ENCODE measurements around the gene GAB2.

GAB2 gene

DNA sequence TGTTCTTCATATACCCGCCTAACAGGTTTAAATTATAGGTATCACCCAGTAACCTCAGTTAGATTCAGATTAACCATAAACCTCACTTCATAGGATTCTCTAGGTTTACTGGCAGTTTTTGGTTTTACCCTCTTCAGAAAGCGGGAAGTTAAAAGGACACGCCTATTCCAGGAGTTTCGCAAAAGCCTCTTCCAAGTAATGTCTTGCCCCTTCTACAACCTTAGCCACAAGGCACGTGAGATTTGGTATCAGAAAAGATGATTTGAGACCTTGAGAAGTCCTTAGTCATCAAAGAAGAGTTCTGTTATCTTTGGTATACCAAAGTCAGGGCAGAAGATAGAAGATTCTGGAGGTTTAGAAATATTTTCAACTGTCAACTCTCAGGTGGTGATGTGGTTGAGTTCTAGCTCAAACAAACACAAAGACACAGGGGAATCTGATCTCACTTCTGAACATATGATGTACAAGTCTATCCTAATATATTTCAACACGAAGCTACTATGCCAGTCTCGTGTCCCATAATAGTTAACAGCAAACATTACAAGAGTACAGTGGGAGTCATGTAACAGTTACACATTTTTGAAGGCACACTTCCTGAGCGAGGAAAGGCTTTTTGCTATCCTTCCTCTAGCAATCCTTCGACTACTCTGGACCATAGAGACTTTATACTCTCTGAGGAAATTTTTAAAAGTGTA lies 125.4 kb downstream of the GAB2 start:
- DNase-seq, result no peak
- no peak overlapping the region for H3K27ac ChIP-seq (ENCODE audit: insufficient read depth, low read length, poor library complexity, severe bottlenecking)
- H3K4me3 ChIP-seq (ENCODE audit: insufficient read depth, low read depth, low read length, poor library complexity, severe bottlenecking), result no peak overlapping the region
- H3K4me1 ChIP-seq (ENCODE audit: control insufficient read depth, insufficient read depth, low read length, poor library complexity, severe bottlenecking), result peaks cover 4% of the 10 kb centered on the region
- no peaks in the 10 kb centered on the region for H3K36me3 ChIP-seq (ENCODE audit: control insufficient read depth, insufficient read depth, low read length)
- H3K9me3 ChIP-seq (ENCODE audit: control insufficient read depth, low read length), result no peaks in the 10 kb centered on the region
- H3K27me3 ChIP-seq (replicated peaks; ENCODE audit: control insufficient read depth, insufficient read depth, low read length, poor library complexity, severe bottlenecking), result no peaks in the 10 kb centered on the region

DNA sequence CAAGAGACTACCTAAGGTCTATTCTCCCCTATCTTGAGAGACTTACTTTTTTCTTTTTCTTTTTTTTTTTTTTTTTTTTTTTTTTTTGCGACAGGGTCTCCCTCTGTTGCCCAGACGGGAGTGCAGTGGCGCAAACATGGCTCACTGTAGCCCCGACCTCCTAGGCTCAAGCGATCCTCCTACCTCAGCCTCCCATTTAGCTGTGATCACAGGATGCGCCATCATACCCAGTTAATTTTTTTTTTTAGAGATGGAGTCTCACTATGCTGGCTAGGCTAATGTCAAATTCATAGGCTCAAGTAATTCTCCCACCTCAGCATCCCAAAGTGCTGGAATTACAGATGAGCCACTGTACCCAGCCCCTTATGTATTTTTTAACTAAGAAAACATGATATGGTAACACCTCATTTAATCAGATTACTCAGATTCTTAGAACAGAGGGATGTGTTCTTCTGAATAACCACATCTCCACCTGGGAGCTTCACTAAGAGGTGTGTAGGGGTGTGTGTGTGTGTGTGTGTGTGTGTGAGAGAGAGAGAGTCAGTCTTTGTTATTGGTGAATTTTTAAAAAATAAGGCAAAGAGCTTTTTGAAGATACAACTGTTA lies 126.0 kb downstream of the GAB2 start:
- no peaks in the 10 kb centered on the region for H3K9me3 ChIP-seq (ENCODE audit: control insufficient read depth, low read length)
- no peak overlapping the region for H3K4me3 ChIP-seq (ENCODE audit: insufficient read depth, low read depth, low read length, poor library complexity, severe bottlenecking)
- H3K36me3 ChIP-seq (ENCODE audit: control insufficient read depth, insufficient read depth, low read length), result no peaks in the 10 kb centered on the region
- DNase-seq, result no peak
- H3K4me1 ChIP-seq (ENCODE audit: control insufficient read depth, insufficient read depth, low read length, poor library complexity, severe bottlenecking), result peaks cover 4% of the 10 kb centered on the region
- H3K27ac ChIP-seq (ENCODE audit: insufficient read depth, low read length, poor library complexity, severe bottlenecking), result no peak overlapping the region
- H3K27me3 ChIP-seq (replicated peaks; ENCODE audit: control insufficient read depth, insufficient read depth, low read length, poor library complexity, severe bottlenecking), result no peaks in the 10 kb centered on the region

DNA sequence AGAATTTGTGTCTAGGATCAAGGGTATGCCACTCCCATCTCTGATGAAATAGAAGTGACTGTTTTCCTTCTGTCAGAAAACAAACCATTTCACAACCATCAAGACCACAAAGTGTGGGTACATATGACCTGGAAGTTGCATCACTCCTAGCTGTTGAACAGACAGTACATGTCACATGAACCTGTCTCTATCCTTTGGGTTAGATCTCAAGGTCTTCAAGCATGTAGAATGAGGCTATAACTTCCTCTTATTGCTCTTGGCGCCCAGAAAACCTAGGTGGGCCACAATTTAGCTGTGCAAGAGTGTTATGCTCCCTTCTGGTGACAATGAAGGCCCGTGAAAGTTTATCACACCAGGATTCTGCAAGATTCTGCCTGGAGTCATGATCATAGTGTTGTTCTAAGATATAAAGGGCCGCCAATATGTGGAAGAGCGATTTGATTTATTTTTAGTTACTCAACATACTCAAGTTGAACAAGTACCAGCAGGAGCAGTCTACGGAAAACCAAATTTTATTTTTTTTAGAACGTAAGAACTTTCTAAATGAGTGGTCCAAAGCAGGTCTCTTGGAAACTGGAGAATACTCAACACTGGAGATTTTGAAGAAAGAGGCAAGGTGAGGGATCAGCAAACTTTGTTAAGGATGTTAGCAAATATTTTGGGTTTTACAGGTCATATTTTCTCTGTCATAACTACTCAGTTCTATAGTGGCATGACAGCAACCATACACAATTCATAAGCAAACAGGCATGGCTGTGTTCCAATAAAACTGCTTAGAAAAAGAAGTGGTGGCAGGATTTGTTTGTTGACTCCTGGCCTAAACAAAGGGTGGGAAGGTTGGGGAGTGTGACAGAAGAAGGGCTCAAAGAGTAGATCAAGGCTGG lies 127.1 kb downstream of the GAB2 start:
- DNase-seq, result no peak
- no peaks in the 10 kb centered on the region for H3K27me3 ChIP-seq (replicated peaks; ENCODE audit: control insufficient read depth, insufficient read depth, low read length, poor library complexity, severe bottlenecking)
- peaks cover 4% of the 10 kb centered on the region for H3K4me1 ChIP-seq (ENCODE audit: control insufficient read depth, insufficient read depth, low read length, poor library complexity, severe bottlenecking)
- H3K4me3 ChIP-seq (ENCODE audit: insufficient read depth, low read depth, low read length, poor library complexity, severe bottlenecking), result no peak overlapping the region
- no peaks in the 10 kb centered on the region for H3K9me3 ChIP-seq (ENCODE audit: control insufficient read depth, low read length)
- H3K27ac ChIP-seq (ENCODE audit: insufficient read depth, low read length, poor library complexity, severe bottlenecking), result no peak overlapping the region
- no peaks in the 10 kb centered on the region for H3K36me3 ChIP-seq (ENCODE audit: control insufficient read depth, insufficient read depth, low read length)

DNA sequence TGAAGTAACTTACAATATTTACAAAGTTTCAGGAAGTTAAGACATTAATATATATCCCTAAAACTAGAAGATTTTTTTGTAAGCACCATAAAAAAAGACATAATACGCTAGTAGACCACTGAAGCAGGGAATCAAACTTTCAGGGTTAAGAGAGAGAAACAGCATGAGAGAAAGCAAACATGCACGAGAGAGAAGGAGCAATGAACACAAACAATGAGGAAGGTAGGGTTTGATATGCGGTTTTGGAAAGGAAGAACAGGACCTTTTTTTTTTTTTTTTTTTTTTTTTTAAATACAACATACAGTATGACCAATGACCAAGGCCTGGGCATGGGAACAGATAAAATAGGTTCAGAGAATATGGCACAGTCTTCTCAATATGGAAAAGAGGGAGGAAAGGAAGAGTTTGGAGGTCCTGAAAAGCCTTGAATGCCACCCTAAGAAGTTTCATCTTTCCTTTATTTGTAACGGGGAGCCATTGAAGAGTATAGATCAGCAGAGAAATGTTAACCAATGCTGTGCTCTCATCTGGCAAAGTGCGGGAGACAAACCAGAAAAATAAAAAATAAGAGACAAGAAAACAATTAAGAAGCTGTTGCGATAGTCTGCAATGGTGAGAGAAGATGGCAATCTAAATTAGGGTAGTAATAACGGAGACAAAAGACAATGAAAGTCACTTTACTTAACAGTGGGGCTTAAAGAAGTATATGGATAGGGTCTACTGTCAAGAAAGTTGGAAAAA lies 127.9 kb downstream of the GAB2 start:
- Histone ChIP-seq H3K36me3 (ENCODE audit: control insufficient read depth, insufficient read depth, low read length) (no peaks in the 10 kb centered on the region), H3K9me3 (ENCODE audit: control insufficient read depth, low read length) (no peaks in the 10 kb centered on the region), H3K4me3 (ENCODE audit: insufficient read depth, low read depth, low read length, poor library complexity, severe bottlenecking) (no peak overlapping the region), H3K27me3 (replicated peaks; ENCODE audit: control insufficient read depth, insufficient read depth, low read length, poor library complexity, severe bottlenecking) (no peaks in the 10 kb centered on the region), H3K27ac (ENCODE audit: insufficient read depth, low read length, poor library complexity, severe bottlenecking) (no peak overlapping the region), H3K4me1 (ENCODE audit: control insufficient read depth, insufficient read depth, low read length, poor library complexity, severe bottlenecking) (peaks cover 4% of the 10 kb centered on the region)
- DNase-seq, result no peak

DNA sequence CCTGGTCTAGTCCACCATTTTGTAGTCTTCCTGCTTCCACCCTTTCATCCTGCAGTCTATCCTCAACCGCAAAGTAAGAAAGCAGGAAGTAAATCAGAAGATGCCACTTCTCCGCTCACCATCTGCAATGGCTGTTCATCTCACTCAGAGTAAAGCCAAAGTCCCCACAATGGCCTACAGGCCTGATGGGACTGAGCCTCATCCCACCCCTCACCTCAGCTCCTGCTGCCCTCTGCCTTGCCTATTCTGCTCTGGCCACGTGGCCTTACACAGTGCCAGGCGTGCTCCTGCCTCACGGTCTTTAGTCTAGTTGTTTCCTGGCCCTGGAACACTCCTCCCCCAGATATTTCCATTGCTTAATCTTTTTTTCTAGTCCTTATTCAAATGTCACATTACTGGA lies 133.4 kb downstream of the GAB2 start:
- Histone ChIP-seq H3K27ac (ENCODE audit: insufficient read depth, low read length, poor library complexity, severe bottlenecking) (no peak overlapping the region), H3K4me1 (ENCODE audit: control insufficient read depth, insufficient read depth, low read length, poor library complexity, severe bottlenecking) (no peaks in the 10 kb centered on the region), H3K27me3 (replicated peaks; ENCODE audit: control insufficient read depth, insufficient read depth, low read length, poor library complexity, severe bottlenecking) (no peaks in the 10 kb centered on the region), H3K4me3 (ENCODE audit: insufficient read depth, low read depth, low read length, poor library complexity, severe bottlenecking) (no peak overlapping the region), H3K9me3 (ENCODE audit: control insufficient read depth, low read length) (no peaks in the 10 kb centered on the region), H3K36me3 (ENCODE audit: control insufficient read depth, insufficient read depth, low read length) (no peaks in the 10 kb centered on the region)
- no peak for DNase-seq

DNA sequence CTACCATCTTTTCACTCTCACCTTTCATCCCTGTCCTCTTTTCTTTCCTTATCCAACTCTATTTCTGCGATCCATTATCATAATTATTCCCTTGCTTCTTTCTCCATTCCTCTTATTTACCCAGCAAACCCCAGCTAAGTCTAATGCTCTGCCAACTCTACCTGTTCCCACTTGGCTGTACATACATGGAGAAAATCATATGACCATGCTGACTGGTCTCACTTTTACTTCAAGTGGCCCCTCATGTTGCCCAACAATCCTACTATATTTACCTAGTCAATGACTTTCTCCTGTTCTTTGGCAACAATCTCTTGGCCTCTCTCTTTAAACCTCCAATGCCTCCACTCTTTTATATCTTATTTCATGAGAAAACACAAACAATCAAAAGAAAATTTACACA lies 134.8 kb downstream of the GAB2 start:
- no peak for DNase-seq
- H3K4me1 ChIP-seq (ENCODE audit: control insufficient read depth, insufficient read depth, low read length, poor library complexity, severe bottlenecking), result no peaks in the 10 kb centered on the region
- no peaks in the 10 kb centered on the region for H3K9me3 ChIP-seq (ENCODE audit: control insufficient read depth, low read length)
- H3K27ac ChIP-seq (ENCODE audit: insufficient read depth, low read length, poor library complexity, severe bottlenecking), result no peak overlapping the region
- no peaks in the 10 kb centered on the region for H3K27me3 ChIP-seq (replicated peaks; ENCODE audit: control insufficient read depth, insufficient read depth, low read length, poor library complexity, severe bottlenecking)
- H3K36me3 ChIP-seq (ENCODE audit: control insufficient read depth, insufficient read depth, low read length), result no peaks in the 10 kb centered on the region
- H3K4me3 ChIP-seq (ENCODE audit: insufficient read depth, low read depth, low read length, poor library complexity, severe bottlenecking), result no peak overlapping the region

DNA sequence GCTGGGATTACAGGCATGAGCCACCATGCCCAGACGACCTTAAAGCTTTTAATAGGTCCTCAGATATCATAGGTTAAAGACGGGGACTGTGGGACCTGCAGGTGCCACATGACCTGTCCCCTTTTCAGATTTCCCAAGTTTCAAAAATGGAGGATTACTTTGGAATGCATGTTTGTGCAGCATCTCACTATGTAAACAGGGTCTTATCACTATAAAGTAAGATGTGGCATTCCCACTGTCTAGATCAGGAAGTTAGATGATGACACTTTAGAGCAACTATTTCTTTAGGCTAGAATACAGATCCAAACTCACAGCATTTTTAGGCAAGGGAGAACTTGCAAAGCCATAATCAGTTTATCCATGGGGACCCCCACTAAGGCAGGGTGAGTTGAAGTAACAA lies 136.1 kb downstream of the GAB2 start:
- DNase-seq, result no peak
- no peak overlapping the region for H3K27ac ChIP-seq (ENCODE audit: insufficient read depth, low read length, poor library complexity, severe bottlenecking)
- no peaks in the 10 kb centered on the region for H3K36me3 ChIP-seq (ENCODE audit: control insufficient read depth, insufficient read depth, low read length)
- no peaks in the 10 kb centered on the region for H3K27me3 ChIP-seq (replicated peaks; ENCODE audit: control insufficient read depth, insufficient read depth, low read length, poor library complexity, severe bottlenecking)
- no peaks in the 10 kb centered on the region for H3K9me3 ChIP-seq (ENCODE audit: control insufficient read depth, low read length)
- no peaks in the 10 kb centered on the region for H3K4me1 ChIP-seq (ENCODE audit: control insufficient read depth, insufficient read depth, low read length, poor library complexity, severe bottlenecking)
- H3K4me3 ChIP-seq (ENCODE audit: insufficient read depth, low read depth, low read length, poor library complexity, severe bottlenecking), result no peak overlapping the region

DNA sequence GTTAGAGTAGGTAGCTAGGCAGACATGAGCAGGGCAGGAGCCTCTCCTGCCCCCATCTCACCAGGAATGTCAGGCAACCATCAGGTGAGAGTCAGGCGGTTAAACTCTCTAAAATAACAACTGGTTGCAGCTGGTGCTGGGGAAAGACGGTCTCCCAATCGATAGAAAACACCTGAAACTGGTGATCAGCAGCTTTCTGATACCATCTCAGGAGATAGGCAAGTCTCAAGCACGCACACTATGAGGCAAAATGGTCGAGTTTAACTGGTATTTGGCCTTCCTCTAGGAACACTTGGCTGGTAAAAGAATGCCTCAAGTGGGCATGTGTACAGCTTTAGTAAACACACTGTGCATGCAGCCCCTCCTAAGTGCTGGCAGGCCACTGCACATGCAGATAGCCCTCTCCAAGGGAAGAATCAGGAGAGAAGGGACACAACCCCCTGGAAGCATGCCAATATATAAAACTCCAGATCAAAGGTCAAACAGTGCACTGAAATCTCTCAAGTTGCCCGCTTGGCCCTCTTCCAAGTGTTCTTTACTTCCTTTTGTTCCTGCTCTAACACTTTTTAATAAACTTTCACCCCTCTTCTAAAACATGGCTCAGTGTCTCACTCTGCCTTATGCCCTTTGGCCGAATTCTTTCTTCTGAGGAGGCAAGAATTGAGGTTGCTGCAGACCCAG lies 140.2 kb downstream of the GAB2 start:
- Histone ChIP-seq H3K4me1 (ENCODE audit: control insufficient read depth, insufficient read depth, low read length, poor library complexity, severe bottlenecking) (no peaks in the 10 kb centered on the region), H3K9me3 (ENCODE audit: control insufficient read depth, low read length) (no peaks in the 10 kb centered on the region), H3K36me3 (ENCODE audit: control insufficient read depth, insufficient read depth, low read length) (no peaks in the 10 kb centered on the region), H3K27ac (ENCODE audit: insufficient read depth, low read length, poor library complexity, severe bottlenecking) (no peak overlapping the region), H3K4me3 (ENCODE audit: insufficient read depth, low read depth, low read length, poor library complexity, severe bottlenecking) (no peak overlapping the region), H3K27me3 (replicated peaks; ENCODE audit: control insufficient read depth, insufficient read depth, low read length, poor library complexity, severe bottlenecking) (no peaks in the 10 kb centered on the region)
- no peak for DNase-seq

DNA sequence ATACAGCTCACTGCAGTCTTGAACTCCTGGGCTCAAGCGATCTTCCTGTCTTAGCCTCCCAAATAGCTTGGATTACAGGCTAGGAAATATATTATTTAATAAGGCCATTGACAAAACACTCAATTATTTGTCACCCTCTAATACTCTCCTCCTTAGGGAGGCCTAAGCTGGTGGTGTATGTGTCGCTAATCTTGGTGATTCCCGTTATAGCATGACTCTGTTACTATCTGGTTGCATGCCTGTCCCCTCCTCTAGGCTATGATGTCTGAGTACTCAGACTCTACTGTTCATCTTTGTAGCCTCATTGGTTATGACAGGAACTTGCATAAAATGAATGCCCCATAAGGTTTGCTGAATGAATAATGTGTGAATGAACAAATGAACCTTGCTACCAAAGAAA lies 141.3 kb downstream of the GAB2 start:
- no peaks in the 10 kb centered on the region for H3K4me1 ChIP-seq (ENCODE audit: control insufficient read depth, insufficient read depth, low read length, poor library complexity, severe bottlenecking)
- no peak overlapping the region for H3K4me3 ChIP-seq (ENCODE audit: insufficient read depth, low read depth, low read length, poor library complexity, severe bottlenecking)
- no peaks in the 10 kb centered on the region for H3K9me3 ChIP-seq (ENCODE audit: control insufficient read depth, low read length)
- H3K27ac ChIP-seq (ENCODE audit: insufficient read depth, low read length, poor library complexity, severe bottlenecking), result no peak overlapping the region
- H3K27me3 ChIP-seq (replicated peaks; ENCODE audit: control insufficient read depth, insufficient read depth, low read length, poor library complexity, severe bottlenecking), result no peaks in the 10 kb centered on the region
- DNase-seq, result no peak
- H3K36me3 ChIP-seq (ENCODE audit: control insufficient read depth, insufficient read depth, low read length), result no peaks in the 10 kb centered on the region
